Measurements from ENCODE around the gene HSD17B1.

- TF ChIP-seq CTCF (IDR thresholded peaks at IDR 0.05; ENCODE audit: insufficient read depth, low read depth, low read length) (no peak), EZH2 (IDR thresholded peaks at IDR 0.05; ENCODE audit: insufficient read depth, low read length) (no peak)
Measured at GRCh38 chr17:42512733-42513251, 39.9 kb upstream of the HSD17B1 start.

Data from astrocyte (in vitro differentiated cells and primary cell).